Progenitor cell of endocrine pancreas (in vitro differentiated cells): ENCODE data around the gene RBM47. TPM values are rescaled to one million over a fixed set of nuclear protein-coding genes. Genes with fewer than 3 reads are reported as not detected.

Experiments
- DNase-seq: peaks from one replicate; pipeline ENCODE4 v3.0.0; 2021; ENCODE audit warnings: low spot score; ENCODE audit not compliant: unreplicated experiment
- H3K27ac Mint-ChIP-seq: 2 replicates; pipeline ENCODE4 v1.8.0; 2021; ENCODE audit warnings: mild to moderate bottlenecking, moderate library complexity, mixed read lengths
- H3K27me3 Mint-ChIP-seq: 2 replicates; pipeline ENCODE4 v1.8.0; 2021; ENCODE audit warnings: mixed read lengths
- H3K36me3 Mint-ChIP-seq: 2 replicates; pipeline ENCODE4 v1.8.0; 2022; ENCODE audit warnings: mixed read lengths; ENCODE audit not compliant: insufficient read depth
- H3K4me1 Mint-ChIP-seq: 2 replicates; pipeline ENCODE4 v1.8.0; 2021; ENCODE audit warnings: low read depth, mixed read lengths
- H3K4me3 Mint-ChIP-seq: 2 replicates; pipeline ENCODE4 v1.8.0; 2021; ENCODE audit warnings: low read depth, mild to moderate bottlenecking, moderate library complexity, mixed read lengths
- H3K9me3 Mint-ChIP-seq: 2 replicates; pipeline ENCODE4 v1.8.0; 2021; ENCODE audit warnings: low read depth, mixed read lengths
- CTCF ChIP-seq: fragments of 200-600 bp; sonication (generic); IDR thresholded peaks from one replicate; pipeline ENCODE4 v1.5.0; 2021; ENCODE audit warnings: antibody characterized with exemption, mild to moderate bottlenecking; ENCODE audit not compliant: unreplicated experiment
- total RNA-seq: library from RNA; stranded (reverse); gene quantifications from 2 replicates; pipeline ENCODE4 v1.2.1, GENCODE V29; 2021

RBM47 gene
- total RNA-seq, 1 donor from 2014 or later: 64.8 TPM

DNA sequence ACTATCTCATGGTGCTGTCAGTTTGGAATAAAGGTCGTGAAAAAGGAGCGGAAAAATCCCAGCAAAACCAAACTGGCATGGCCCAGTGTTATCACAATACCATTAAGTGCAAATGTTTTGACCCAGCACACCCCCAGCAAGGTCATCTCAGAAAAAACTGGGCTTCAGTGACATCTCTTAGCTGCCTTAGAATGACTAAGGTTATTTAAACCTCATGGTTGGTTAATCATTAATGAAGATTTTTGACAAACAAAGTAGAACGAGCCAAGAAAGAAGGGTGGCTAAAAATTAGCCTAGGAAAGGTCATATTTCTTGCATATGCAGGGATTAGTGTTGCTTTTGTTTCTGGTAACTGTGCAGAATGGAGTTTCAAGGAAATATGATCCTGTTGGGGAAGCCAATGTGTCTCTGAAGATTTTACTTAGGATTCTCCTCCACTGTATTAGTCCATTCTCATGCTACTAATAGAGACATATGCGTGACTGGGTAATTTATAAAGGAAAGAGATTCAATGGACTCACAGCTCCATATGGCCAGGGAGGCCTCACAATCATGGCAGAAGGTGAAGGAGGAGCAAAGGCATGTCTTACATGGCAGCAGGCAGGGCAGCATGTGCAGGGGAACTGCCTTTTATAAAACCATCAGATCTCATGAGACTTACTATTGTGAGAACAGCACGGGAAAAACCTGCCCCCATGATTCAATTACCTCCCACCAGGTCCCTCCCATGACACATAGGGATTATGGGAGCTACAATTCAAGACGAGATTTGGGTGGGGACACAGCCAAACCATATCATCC, 211.0 kb downstream of the RBM47 start:
- Mint-ChIP-seq H3K4me1 (peaks cover 24% of the 10 kb centered on the region), H3K27ac (peak overlapping the region; percentile 93), H3K9me3 (peaks cover 19% of the 10 kb centered on the region), H3K4me3 (no peak overlapping the region), H3K27me3 (no peaks in the 10 kb centered on the region), H3K36me3 (peaks cover 33% of the 10 kb centered on the region)
- TF ChIP-seq CTCF: no peak
- DNase-seq: no peak

DNA sequence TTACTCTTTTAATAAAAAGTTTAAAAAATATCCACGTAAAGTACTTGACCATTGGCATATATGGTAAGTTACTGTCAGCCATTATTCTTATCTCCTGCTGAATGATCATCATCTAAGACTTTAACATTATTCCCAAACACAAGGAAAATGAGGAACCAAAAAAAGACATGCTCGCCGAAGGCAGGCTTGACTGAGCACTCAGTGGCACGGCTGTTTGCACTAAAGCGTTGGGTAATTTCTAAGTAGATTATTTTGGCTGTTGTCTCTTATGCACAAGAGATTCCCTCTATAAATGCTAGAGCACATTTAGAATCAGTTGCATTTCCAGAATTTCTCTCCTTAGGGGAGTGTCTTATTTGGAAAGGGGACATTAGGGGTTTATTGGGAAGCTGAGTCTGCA, 211.7 kb downstream of the RBM47 start:
- peaks cover 23% of the 10 kb centered on the region for H3K4me1 Mint-ChIP-seq
- no peaks in the 10 kb centered on the region for H3K27me3 Mint-ChIP-seq
- TF ChIP-seq CTCF: no peak
- H3K9me3 Mint-ChIP-seq: peaks cover 19% of the 10 kb centered on the region
- H3K36me3 Mint-ChIP-seq: peaks cover 31% of the 10 kb centered on the region
- no peak overlapping the region for H3K4me3 Mint-ChIP-seq
- H3K27ac Mint-ChIP-seq: peak overlapping the region; percentile 93
- DNase-seq: no peak

GRCh38 chr4:40414673-40415072, 215.0 kb downstream of the RBM47 start:
- Mint-ChIP-seq H3K9me3 (peaks cover 13% of the 10 kb centered on the region), H3K27me3 (no peaks in the 10 kb centered on the region), H3K4me3 (no peak overlapping the region), H3K27ac (no peak overlapping the region), H3K4me1 (peaks cover 23% of the 10 kb centered on the region), H3K36me3 (peaks cover 11% of the 10 kb centered on the region)
- DNase-seq: no peak
- no peak for TF ChIP-seq CTCF

GRCh38 chr4:40412866-40413795, 216.5 kb downstream of the RBM47 start:
- TF ChIP-seq CTCF: no peak
- Mint-ChIP-seq H3K4me3 (no peak overlapping the region), H3K9me3 (peaks cover 2% of the 10 kb centered on the region), H3K4me1 (peaks cover 16% of the 10 kb centered on the region), H3K27me3 (no peaks in the 10 kb centered on the region), H3K27ac (no peak overlapping the region), H3K36me3 (peaks cover under 1% of the 10 kb centered on the region)
- no peak for DNase-seq

DNA sequence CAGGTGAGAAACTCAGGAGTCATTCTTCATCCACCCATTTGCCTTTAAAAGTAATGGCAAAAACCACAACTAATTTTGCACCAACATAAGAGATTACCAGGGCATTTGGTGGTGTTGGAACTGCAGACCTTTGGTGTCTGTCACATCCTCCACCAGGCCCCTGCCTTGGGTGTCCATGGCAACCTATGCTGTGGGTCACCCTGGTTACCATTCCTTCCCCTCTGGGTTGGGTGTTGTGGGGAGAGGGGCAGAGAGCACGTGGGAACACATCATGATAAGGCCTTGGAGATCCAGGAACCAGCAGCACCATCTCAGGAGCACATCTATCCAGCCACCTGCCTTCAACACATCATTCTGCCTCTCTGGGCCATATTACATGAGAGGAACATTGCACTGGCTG, 217.3 kb downstream of the RBM47 start:
- Mint-ChIP-seq H3K27me3 (no peaks in the 10 kb centered on the region), H3K9me3 (peaks cover 6% of the 10 kb centered on the region), H3K4me1 (peaks cover 12% of the 10 kb centered on the region), H3K4me3 (no peak overlapping the region), H3K36me3 (no peaks in the 10 kb centered on the region), H3K27ac (no peak overlapping the region)
- no peak for TF ChIP-seq CTCF
- DNase-seq: no peak
